ENCODE measurements around the gene FRMPD1. TPM values are rescaled to one million over a fixed set of nuclear protein-coding genes. Genes with fewer than 3 reads are reported as not detected.

Gene FRMPD1
- total and polyA plus RNA-seq, 2 experiments from 2014 or later: 0.15 to 0.32 TPM

- TF ChIP-seq, protein P1, sequence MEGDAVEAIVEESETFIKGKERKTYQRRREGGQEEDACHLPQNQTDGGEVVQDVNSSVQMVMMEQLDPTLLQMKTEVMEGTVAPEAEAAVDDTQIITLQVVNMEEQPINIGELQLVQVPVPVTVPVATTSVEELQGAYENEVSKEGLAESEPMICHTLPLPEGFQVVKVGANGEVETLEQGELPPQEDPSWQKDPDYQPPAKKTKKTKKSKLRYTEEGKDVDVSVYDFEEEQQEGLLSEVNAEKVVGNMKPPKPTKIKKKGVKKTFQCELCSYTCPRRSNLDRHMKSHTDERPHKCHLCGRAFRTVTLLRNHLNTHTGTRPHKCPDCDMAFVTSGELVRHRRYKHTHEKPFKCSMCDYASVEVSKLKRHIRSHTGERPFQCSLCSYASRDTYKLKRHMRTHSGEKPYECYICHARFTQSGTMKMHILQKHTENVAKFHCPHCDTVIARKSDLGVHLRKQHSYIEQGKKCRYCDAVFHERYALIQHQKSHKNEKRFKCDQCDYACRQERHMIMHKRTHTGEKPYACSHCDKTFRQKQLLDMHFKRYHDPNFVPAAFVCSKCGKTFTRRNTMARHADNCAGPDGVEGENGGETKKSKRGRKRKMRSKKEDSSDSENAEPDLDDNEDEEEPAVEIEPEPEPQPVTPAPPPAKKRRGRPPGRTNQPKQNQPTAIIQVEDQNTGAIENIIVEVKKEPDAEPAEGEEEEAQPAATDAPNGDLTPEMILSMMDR (IDR thresholded peaks at IDR 0.05; ENCODE audit: low read depth, low read length): no peak
- no peaks in the 10 kb centered on the region for H3K9me3 ChIP-seq (ENCODE audit: low read depth)
- no peaks in the 10 kb centered on the region for H3K36me3 ChIP-seq
- H3K4me3 ChIP-seq: no peak overlapping the region
- no peak overlapping the region for H3K27ac ChIP-seq
- no peaks in the 10 kb centered on the region for H3K4me1 ChIP-seq (ENCODE audit: low read depth)
- DNase-seq (ENCODE audit: low read depth in 1 of 2, low spot score in 1 of 2): no peak
- H3K27me3 ChIP-seq: peaks cover 26% of the 10 kb centered on the region
Measured at GRCh38 chr9:37696528-37696927, 45.8 kb downstream of the FRMPD1 start.

DNA sequence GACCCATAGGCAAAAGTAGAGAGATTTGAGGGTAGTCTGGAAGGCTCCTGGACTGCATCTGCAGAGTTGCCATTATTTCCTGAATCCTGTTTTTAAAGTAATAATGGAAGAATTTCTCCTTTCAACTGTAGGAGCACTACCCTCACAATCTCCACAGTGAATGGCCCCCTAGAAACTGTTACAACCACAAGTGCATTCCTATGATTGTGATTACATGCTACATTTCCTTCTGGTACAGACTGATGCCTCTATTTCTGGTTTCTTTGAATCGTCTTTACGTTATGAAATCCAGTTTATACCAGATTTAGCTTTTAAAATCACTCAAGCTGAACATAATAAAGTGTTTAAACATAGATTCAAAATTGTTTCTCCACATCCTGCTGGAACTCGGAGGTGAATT lies 49.4 kb downstream of the FRMPD1 start:
- Histone ChIP-seq H3K27ac (no peak overlapping the region), H3K4me3 (no peak overlapping the region), H3K4me1 (ENCODE audit: low read depth) (no peaks in the 10 kb centered on the region), H3K36me3 (no peaks in the 10 kb centered on the region), H3K9me3 (ENCODE audit: low read depth) (no peaks in the 10 kb centered on the region), H3K27me3 (peaks cover 28% of the 10 kb centered on the region)
- no peak for DNase-seq (ENCODE audit: low read depth in 1 of 2, low spot score in 1 of 2)
- TF ChIP-seq, protein P1 (IDR thresholded peaks at IDR 0.05; ENCODE audit: low read depth, low read length): no peak

DNA sequence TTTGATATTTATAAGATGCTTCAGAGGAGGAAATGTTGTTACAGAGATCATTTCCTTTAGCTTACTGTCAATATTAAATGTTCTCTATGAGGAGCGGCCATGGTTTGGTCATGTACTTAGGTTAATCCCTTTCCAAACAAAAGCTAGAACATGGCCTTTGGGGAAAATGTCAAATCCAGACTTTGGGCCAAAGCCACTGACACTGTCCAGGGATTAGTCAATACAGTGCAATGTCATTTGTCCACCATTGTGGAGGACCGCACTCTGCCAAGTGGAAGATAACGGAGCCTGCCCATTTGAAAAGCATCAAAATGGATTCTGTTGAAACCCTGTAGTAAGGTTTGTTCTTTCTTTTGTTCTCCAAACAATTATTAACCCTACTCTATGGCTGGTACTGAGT lies 50.1 kb downstream of the FRMPD1 start:
- no peaks in the 10 kb centered on the region for H3K9me3 ChIP-seq (ENCODE audit: low read depth)
- H3K27ac ChIP-seq: no peak overlapping the region
- H3K4me3 ChIP-seq: no peak overlapping the region
- H3K4me1 ChIP-seq (ENCODE audit: low read depth): no peaks in the 10 kb centered on the region
- H3K27me3 ChIP-seq: peaks cover 33% of the 10 kb centered on the region
- H3K36me3 ChIP-seq: no peaks in the 10 kb centered on the region
- TF ChIP-seq, protein P1 (IDR thresholded peaks at IDR 0.05; ENCODE audit: low read depth, low read length): no peak
- DNase-seq (ENCODE audit: low read depth in 1 of 2, low spot score in 1 of 2): no peak

DNA sequence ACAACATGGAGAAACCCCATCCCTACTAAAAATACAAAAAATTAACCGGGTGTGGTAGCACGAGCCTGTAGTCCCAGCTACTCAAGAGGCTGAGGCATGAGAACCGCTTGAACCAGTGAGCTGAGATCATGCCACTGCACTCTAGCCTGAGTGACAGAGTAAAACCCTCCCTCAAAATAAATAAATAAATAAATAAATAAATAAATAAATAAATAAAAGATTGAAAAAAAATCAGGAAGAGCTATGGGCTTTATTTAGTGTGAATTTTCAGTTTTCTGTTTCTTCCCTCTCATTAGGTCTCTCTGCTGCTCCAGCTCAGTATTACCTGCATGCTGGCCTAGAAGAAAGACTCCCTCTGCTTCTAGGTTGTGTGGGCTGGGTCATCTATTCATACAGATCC lies 55.0 kb downstream of the FRMPD1 start:
- DNase-seq (ENCODE audit: low read depth in 1 of 2, low spot score in 1 of 2): no peak
- Histone ChIP-seq H3K4me3 (no peak overlapping the region), H3K27ac (no peak overlapping the region), H3K27me3 (peaks cover 60% of the 10 kb centered on the region), H3K36me3 (no peaks in the 10 kb centered on the region), H3K4me1 (ENCODE audit: low read depth) (no peaks in the 10 kb centered on the region), H3K9me3 (ENCODE audit: low read depth) (no peaks in the 10 kb centered on the region)
- TF ChIP-seq, protein P1 (IDR thresholded peaks at IDR 0.05; ENCODE audit: low read depth, low read length): no peak

- Histone ChIP-seq H3K27me3 (peaks cover 56% of the 10 kb centered on the region), H3K4me3 (no peak overlapping the region), H3K4me1 (ENCODE audit: low read depth) (no peaks in the 10 kb centered on the region), H3K27ac (no peak overlapping the region), H3K9me3 (ENCODE audit: low read depth) (no peaks in the 10 kb centered on the region), H3K36me3 (no peaks in the 10 kb centered on the region)
- DNase-seq (ENCODE audit: low read depth in 1 of 2, low spot score in 1 of 2): no peak
- TF ChIP-seq, protein P1 (IDR thresholded peaks at IDR 0.05; ENCODE audit: low read depth, low read length): no peak
Measured at GRCh38 chr9:37706290-37706689, 55.5 kb downstream of the FRMPD1 start.

GRCh38 chr9:37707748-37708147 lies 57.0 kb downstream of the FRMPD1 start:
- no peaks in the 10 kb centered on the region for H3K9me3 ChIP-seq (ENCODE audit: low read depth)
- H3K27ac ChIP-seq: no peak overlapping the region
- peaks cover 56% of the 10 kb centered on the region for H3K27me3 ChIP-seq
- H3K4me3 ChIP-seq: no peak overlapping the region
- no peaks in the 10 kb centered on the region for H3K36me3 ChIP-seq
- no peak for DNase-seq (ENCODE audit: low read depth in 1 of 2, low spot score in 1 of 2)
- no peaks in the 10 kb centered on the region for H3K4me1 ChIP-seq (ENCODE audit: low read depth)
- TF ChIP-seq, protein P1 (IDR thresholded peaks at IDR 0.05; ENCODE audit: low read depth, low read length): no peak

Data from cardiac muscle cell (in vitro differentiated cells and primary cell).